Heart left ventricle (tissue), 16 donors: ENCODE measurements around the gene CTNND1. TPM values are rescaled to one million over a fixed set of nuclear protein-coding genes. Genes with fewer than 3 reads are reported as not detected.
A peak's percentile ranks its signal among the peaks of the same experiment; 100 is the strongest.

Experiments used
- ATAC-seq, 4 donors: fragments of 200-7000 bp; cut with Tn5 transposase; one replicate each; pipeline ENCODE4 v1.9.1; 2020 to 2022; ENCODE audit warnings: moderate library complexity in 4 of 4, mild to moderate bottlenecking in 3 of 4, moderate number of reproducible peaks in 1 of 4
- DNase-seq, 5 donors: peaks; one replicate each; pipeline ENCODE4 v3.0.0-alpha.2; 2020
- H3K27ac ChIP-seq, 12 donors: fragments of 200-600 bp; sonication (generic) in 4 of 12; one replicate each; pipeline versions ENCODE4 v1.5.0 to v1.8.0; 2016 to 2022; ENCODE audit warnings: mild to moderate bottlenecking in 2 of 12
- H3K27me3 ChIP-seq, 9 donors: fragments of 200-600 bp; sonication (generic) in 2 of 9; one replicate each; pipeline versions ENCODE4 v1.5.1 to v1.8.0; 2016 to 2022; ENCODE audit warnings: mild to moderate bottlenecking in 3 of 9
- H3K36me3 ChIP-seq, 9 donors: fragments of 200-600 bp; sonication (generic) in 2 of 9; one replicate each; pipeline versions ENCODE4 v1.5.0 to v1.8.0; 2018 to 2022; ENCODE audit warnings: mild to moderate bottlenecking in 2 of 9
- H3K4me1 ChIP-seq, 12 donors: fragments of 200-600 bp; sonication (generic) in 4 of 12; one replicate each; pipeline versions ENCODE4 v1.5.0 to v1.8.0; 2016 to 2022; ENCODE audit warnings: mild to moderate bottlenecking in 3 of 12
- H3K4me3 ChIP-seq, 12 donors: fragments of 200-600 bp; sonication (generic) in 4 of 12; one replicate each; pipeline versions ENCODE4 v1.5.0 to v1.8.0; 2017 to 2022; ENCODE audit warnings: mild to moderate bottlenecking in 9 of 12, moderate library complexity in 4 of 12
- H3K9me3 ChIP-seq, 12 donors: fragments of 200-600 bp; sonication (generic) in 4 of 12; one replicate each; pipeline versions ENCODE4 v1.5.0 to v1.8.0; 2016 to 2022; ENCODE audit warnings: mild to moderate bottlenecking in 1 of 12
- POLR2A ChIP-seq, 2 donors: fragments of 450-650 bp; IDR thresholded peaks; one replicate each; pipeline ENCODE4 v1.6.1; 2017; ENCODE audit warnings: antibody characterized with exemption in 2 of 2, mild to moderate bottlenecking in 2 of 2, moderate library complexity in 2 of 2
- WGBS, 4 donors: extraction: QIAGEN DNeasy Blood & Tissue Kit in 2 of 4; methylation state at CpG; one replicate each; pipeline versions ENCODE4 v1.1.5 to v1.1.7; 2013 to 2018; 5-methylcytosine and 5-hydroxymethylcytosine counted together
- intact Hi-C, 10 donors: fragments of 100-400 bp; cut with DNase I; formaldehyde crosslinking; loops; one replicate each; pipeline versions ENCODE4 v1.11.1 to v1.14.2; 2022
- polyA plus RNA-seq, 2 donors: library from polyadenylated mRNA; stranded (reverse); fragments of 200-250 nt; gene quantifications; one replicate each; pipeline ENCODE4 v1.2.3, GENCODE V29; 2013
- total RNA-seq, 9 donors: library from RNA; depleted of rRNA in 2 of 9; stranded (reverse); fragments of >200 nt in 2 of 9; fragmentation: NEBNext Ultra II Directional in 3 of 9; extraction: Animal tissue kit (Norgen Biotek cat#: 25700) in 3 of 9; gene quantifications; one replicate each; pipeline versions ENCODE4 v1.1.0 to v1.2.4, GENCODE V29; 2016 to 2023
- TF ChIP-seq, protein P1 (sequence below), 12 donors: fragments of 200-600 bp; sonication (generic) in 4 of 12; IDR thresholded peaks; one replicate each; pipeline versions ENCODE4 v1.5.0 to v1.8.0; 2018 to 2022; ENCODE audit warnings: antibody characterized with exemption in 12 of 12, mild to moderate bottlenecking in 5 of 12
- donor health status: ischemic (EF 13 %, LVEDD 7.1; RV severe dilation, severe dysfunction).
- donor health status: healthy with polysubstance abuse.
- donor health status: DM: no; HTN: yes; CAD: no.
- donor health status: DM: no; HTN: no; CAD: no.
- donor health status: ischemic (EF 25% LVEDD 6.9; RV normal size, moderate dysfunction).
- donor health status: ischemic (EF 25% LVEDD 5.7; RV mildly dilated, moderate dysfunction).
- donor health status: healthy.
- donor health status: DM: yes; HTN: yes; CAD: no.
- donor health status: ischemic (EF 35%, LVEDD 5.7; RV mildly dilated, moderate dysfunction).
- donor health status: nonischemic (EF 11% LVEDD 7.7; RV severe dilation, severe dysfunction).
- donor health status: DM: yes; HTN: yes; CAD: no.
- donor health status: PGD.
- donor health status: ischemic (EF 29% LVEDD 5.4; RV normal size, mild dysfunction).
- donor health status: nonischemic (EF 23%, LVEDD 6.1; RV moderate dilation, normal function).

Gene CTNND1
- total and polyA plus RNA-seq, 11 donors: 19.7 to 105 (median 58.6) TPM

DNA sequence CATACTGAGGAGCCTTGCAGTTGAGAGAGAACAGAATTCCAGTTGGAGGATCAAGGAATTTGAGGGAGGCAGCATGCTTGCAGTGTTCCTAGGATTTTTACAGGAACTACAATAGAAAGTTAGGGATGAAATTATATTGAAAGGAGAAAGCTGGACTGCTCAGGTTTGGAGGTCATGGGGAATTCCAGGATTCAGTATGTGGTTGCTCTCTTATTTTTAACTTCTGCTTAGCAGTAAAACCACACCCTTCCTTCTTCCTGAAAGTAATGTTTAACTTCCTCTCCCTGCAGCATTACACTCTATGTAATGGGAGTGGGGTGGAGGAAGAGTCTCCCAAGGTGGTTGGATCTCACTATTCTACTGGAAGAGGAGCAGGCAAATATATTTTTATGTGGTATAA is 31.3 kb downstream of the CTNND1 start:
- DNase-seq: peak in 1 of 5 donors; percentile 18
- peak overlapping the region in 6 of 12 donors; percentile 8 to 32 (median 21) for H3K4me3 ChIP-seq
- no peaks in the 10 kb centered on the region for H3K9me3 ChIP-seq
- H3K4me1 ChIP-seq: peaks cover 7 to 73% (median 60%) of the 10 kb centered on the region in 12 donors
- H3K27me3 ChIP-seq: no peaks in the 10 kb centered on the region
- peak overlapping the region; percentile 49 to 89 (median 66) for H3K27ac ChIP-seq
- intact Hi-C loops: loop anchor here in 1 of 10 donors (2.0 kb wide), 1 partner anchor 14 kb away; no protein-coding TSS in a partner anchor
- ATAC-seq: peak; percentile 34 to 88 (median 74)
- peaks cover 5 to 67% (median 49%) of the 10 kb centered on the region in 9 donors for H3K36me3 ChIP-seq
- TF ChIP-seq POLR2A (IDR thresholded peaks at IDR 0.05): no peak
- TF ChIP-seq, protein P1, sequence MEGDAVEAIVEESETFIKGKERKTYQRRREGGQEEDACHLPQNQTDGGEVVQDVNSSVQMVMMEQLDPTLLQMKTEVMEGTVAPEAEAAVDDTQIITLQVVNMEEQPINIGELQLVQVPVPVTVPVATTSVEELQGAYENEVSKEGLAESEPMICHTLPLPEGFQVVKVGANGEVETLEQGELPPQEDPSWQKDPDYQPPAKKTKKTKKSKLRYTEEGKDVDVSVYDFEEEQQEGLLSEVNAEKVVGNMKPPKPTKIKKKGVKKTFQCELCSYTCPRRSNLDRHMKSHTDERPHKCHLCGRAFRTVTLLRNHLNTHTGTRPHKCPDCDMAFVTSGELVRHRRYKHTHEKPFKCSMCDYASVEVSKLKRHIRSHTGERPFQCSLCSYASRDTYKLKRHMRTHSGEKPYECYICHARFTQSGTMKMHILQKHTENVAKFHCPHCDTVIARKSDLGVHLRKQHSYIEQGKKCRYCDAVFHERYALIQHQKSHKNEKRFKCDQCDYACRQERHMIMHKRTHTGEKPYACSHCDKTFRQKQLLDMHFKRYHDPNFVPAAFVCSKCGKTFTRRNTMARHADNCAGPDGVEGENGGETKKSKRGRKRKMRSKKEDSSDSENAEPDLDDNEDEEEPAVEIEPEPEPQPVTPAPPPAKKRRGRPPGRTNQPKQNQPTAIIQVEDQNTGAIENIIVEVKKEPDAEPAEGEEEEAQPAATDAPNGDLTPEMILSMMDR (IDR thresholded peaks at IDR 0.05): no peak

DNA sequence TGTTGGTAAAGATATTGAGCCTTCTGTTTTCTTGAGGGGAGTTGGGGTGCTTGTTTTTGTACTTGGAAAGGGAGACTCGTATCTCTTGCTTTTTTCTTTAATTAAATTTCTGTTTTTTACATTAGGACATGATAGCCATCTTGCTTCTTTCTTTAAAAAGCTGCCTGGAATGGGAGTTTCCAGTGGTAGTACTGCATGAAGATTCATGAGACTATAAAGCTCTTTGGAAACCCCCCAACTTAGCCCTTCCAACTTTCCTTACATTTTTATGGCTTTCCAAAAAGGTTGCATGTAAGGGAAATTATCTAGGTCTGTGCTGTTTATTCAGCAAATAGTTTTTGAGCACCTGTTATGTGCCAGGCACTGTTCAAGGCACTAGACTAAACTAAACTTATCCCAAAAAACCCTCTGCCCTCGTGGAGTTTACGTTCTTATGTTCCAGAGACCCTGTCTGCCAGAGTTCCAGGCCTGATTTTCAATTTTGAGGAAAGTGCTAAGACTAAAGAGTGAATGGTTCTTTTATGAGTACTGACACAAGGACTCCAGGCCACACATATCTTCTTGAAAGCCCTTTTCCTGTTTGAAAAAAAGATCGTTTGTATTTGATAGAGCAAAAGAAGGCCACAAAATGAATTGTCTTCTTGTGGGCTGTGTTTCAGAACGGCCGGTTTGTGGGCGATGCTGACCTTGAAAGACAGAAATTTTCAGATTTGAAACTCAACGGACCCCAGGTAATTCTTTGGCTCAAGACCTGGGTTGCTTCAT is 31.9 kb downstream of the CTNND1 start:
- TF ChIP-seq, protein P1 (IDR thresholded peaks at IDR 0.05): no peak
- no peak for TF ChIP-seq POLR2A (IDR thresholded peaks at IDR 0.05)
- H3K9me3 ChIP-seq: no peaks in the 10 kb centered on the region
- 46 to 59% (median 52%) methylated on average over 8 of the region's 8 CpGs for WGBS, 4 donors
- DNase-seq: no peak
- no peaks in the 10 kb centered on the region for H3K27me3 ChIP-seq
- peak overlapping the region in 2 of 12 donors; percentile 25 to 32 for H3K4me3 ChIP-seq
- H3K27ac ChIP-seq: peak overlapping the region; percentile 6 to 89 (median 64)
- intact Hi-C loops: loop anchor here in 1 of 10 donors (2.0 kb wide), 1 partner anchor 15 kb away; no protein-coding TSS in a partner anchor
- no peak for ATAC-seq
- H3K36me3 ChIP-seq: peaks cover 5 to 74% (median 56%) of the 10 kb centered on the region in 9 donors
- peaks cover 10 to 73% (median 58%) of the 10 kb centered on the region in 12 donors for H3K4me1 ChIP-seq

DNA sequence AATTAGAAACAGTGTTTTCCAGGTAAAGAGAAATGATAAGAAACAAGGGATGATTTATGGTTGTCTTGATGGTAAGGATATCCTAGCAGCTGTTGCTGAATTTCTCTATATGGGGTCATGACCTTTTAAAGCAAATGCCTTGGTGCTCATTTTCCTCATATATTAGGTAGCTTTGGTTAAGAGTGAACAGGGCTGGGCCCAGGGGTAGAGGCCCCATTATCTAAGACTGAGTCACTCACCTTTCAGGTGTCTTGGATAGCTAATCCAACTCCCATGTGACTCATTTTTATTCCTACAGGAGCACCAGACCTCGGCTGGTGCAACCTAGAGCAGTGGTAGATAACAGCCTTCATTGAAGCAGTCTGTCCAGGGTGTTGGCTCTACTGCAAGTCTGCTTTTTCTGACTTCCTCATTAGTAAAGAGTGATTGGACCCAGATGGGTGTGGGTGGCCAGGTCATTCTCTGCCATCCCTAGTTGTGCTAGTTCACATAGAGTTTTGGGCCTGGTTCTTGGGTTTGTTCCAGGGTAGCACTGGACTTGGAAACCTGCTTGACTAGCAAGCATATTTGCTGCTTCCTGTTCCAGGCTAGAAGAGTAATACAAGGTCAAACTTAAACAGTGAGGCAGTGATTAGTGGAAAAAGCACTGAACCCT is 37.4 kb downstream of the CTNND1 start:
- H3K4me3 ChIP-seq: no peak overlapping the region
- H3K36me3 ChIP-seq: peaks cover 5 to 85% (median 71%) of the 10 kb centered on the region in 9 donors
- H3K27ac ChIP-seq: peak overlapping the region; percentile 35 to 81 (median 69)
- no peak for TF ChIP-seq POLR2A (IDR thresholded peaks at IDR 0.05)
- TF ChIP-seq, protein P1 (IDR thresholded peaks at IDR 0.05): no peak
- no peaks in the 10 kb centered on the region for H3K27me3 ChIP-seq
- ATAC-seq (peak; percentile 69 to 86 (median 76)), DNase-seq (peak; percentile 43 to 58 (median 57))
- no peaks in the 10 kb centered on the region for H3K9me3 ChIP-seq
- peaks cover 11 to 76% (median 53%) of the 10 kb centered on the region in 12 donors for H3K4me1 ChIP-seq
- 0 to 9% (median 3%) methylated on average over 1 of the region's 1 CpG for WGBS, 4 donors
- intact Hi-C loops: loop anchor here in 6 of 10 donors (1.0 to 5.0 kb wide), 3 partner anchors 37 to 57 kb away; partner anchors contain the start of genes CTNND1 (in 5 of the 6) and SELENOH (in 1 of the 6)
